MM.1S (cell line): Measurements from ENCODE around the gene WIF1.

Experiments used
- CTCF ChIP-seq: fragments of 300-600 bp; sonication (generic); IDR thresholded peaks from 2 replicates; pipeline ENCODE4 v1.5.1; 2016; ENCODE audit warnings: antibody characterized with exemption, low read length, mixed read lengths
- EZH2phosphoT487 ChIP-seq: fragments of 300-600 bp; sonication (generic); IDR thresholded peaks from 2 replicates; pipeline ENCODE4 v1.6.1; 2018; ENCODE audit warnings: antibody characterized with exemption, low read length

- TF ChIP-seq CTCF, result no peak
- TF ChIP-seq EZH2phosphoT487, result no peak
Observed at GRCh38 chr12:65083581-65083980, 37.5 kb downstream of the WIF1 start.
